WTC11 (cell line): Measurements from ENCODE around the gene MTMR10. TPM values are rescaled to one million over a fixed set of nuclear protein-coding genes. Genes with fewer than 3 reads are reported as not detected.

Experiments
- ATAC-seq: fragments of 200-7000 bp; cut with Tn5 transposase; 2 replicates; pipeline ENCODE4 v1.10.0; 2021; ENCODE audit warnings: mild to moderate bottlenecking, moderate library complexity
- CTCF ChIA-PET: fragments of 300-600 bp; sonication (Branson Sonifier 250); formaldehyde crosslinking; loops from one replicate; lab custom pipeline; 2021; ENCODE audit warnings: antibody characterized with exemption; lab: Charles Lee
- POLR2A ChIA-PET: fragments of 350-600 bp; sonication (Branson Sonifier 250); formaldehyde crosslinking; loops from one replicate; lab custom pipeline; 2021; ENCODE audit warnings: antibody characterized with exemption; lab: Charles Lee
- DNase-seq: peaks from one replicate; pipeline ENCODE4 v3.0.0; 2021; ENCODE audit warnings: low spot score
- H3K27ac Mint-ChIP-seq: 2 replicates; pipeline ENCODE4 v1.8.0; 2021; ENCODE audit warnings: mixed read lengths
- H3K27me3 Mint-ChIP-seq: 2 replicates; pipeline ENCODE4 v1.8.0; 2021; ENCODE audit warnings: low read depth, mild to moderate bottlenecking, moderate library complexity, mixed read lengths
- H3K36me3 Mint-ChIP-seq: 2 replicates; pipeline ENCODE4 v1.8.0; 2021; ENCODE audit warnings: mixed read lengths
- H3K4me1 Mint-ChIP-seq: 2 replicates; pipeline ENCODE4 v1.8.0; 2022; ENCODE audit warnings: mixed read lengths
- H3K4me3 Mint-ChIP-seq: 2 replicates; pipeline ENCODE4 v1.8.0; 2021; ENCODE audit warnings: mild to moderate bottlenecking, moderate library complexity, mixed read lengths
- H3K9me3 Mint-ChIP-seq: 2 replicates; pipeline ENCODE4 v1.8.0; 2021; ENCODE audit warnings: mixed read lengths
- ARID4B ChIP-seq: sonication (generic); formaldehyde crosslinking; IDR thresholded peaks from 2 replicates; pipeline ENCODE4 v1.8.0; 2023; ENCODE audit warnings: missing genetic modification reagents, mild to moderate bottlenecking, borderline replicate concordance
- ATF1 ChIP-seq: sonication (generic); formaldehyde crosslinking; IDR thresholded peaks from 2 replicates; pipeline ENCODE4 v1.8.1; 2023; ENCODE audit warnings: mild to moderate bottlenecking, moderate library complexity, missing genetic modification reagents
- ELF4 ChIP-seq: sonication (generic); formaldehyde crosslinking; IDR thresholded peaks from 2 replicates; pipeline ENCODE4 v1.8.1; 2022; ENCODE audit warnings: low read depth, mild to moderate bottlenecking, moderate library complexity, missing genetic modification reagents
- EMX1 ChIP-seq: fragments of 250-450 bp; sonication (Bioruptor Pico); IDR thresholded peaks from 2 replicates; pipeline ENCODE4 v1.8.0; 2021; ENCODE audit warnings: mild to moderate bottlenecking
- FOXP4 ChIP-seq: sonication (generic); formaldehyde crosslinking; IDR thresholded peaks from 2 replicates; pipeline ENCODE4 v1.8.0; 2022; ENCODE audit warnings: mild to moderate bottlenecking, missing genetic modification reagents
- MXD4 ChIP-seq: fragments of 250-450 bp; sonication (Bioruptor Pico); IDR thresholded peaks from 2 replicates; pipeline ENCODE4 v1.8.0; 2021; ENCODE audit warnings: mild to moderate bottlenecking, moderate library complexity, borderline replicate concordance
- MYBL2 ChIP-seq: sonication (generic); formaldehyde crosslinking; IDR thresholded peaks from 2 replicates; pipeline ENCODE4 v1.8.1; 2023; ENCODE audit warnings: mild to moderate bottlenecking, moderate library complexity, missing genetic modification reagents
- NFYB ChIP-seq: sonication (generic); formaldehyde crosslinking; conservative IDR thresholded peaks from 2 replicates; pipeline ENCODE4 v1.8.0; 2022; ENCODE audit warnings: low read depth, missing genetic modification reagents
- NR3C1 ChIP-seq: sonication (generic); formaldehyde crosslinking; conservative IDR thresholded peaks from 2 replicates; pipeline ENCODE4 v1.8.1; 2023; ENCODE audit warnings: low read depth, mild to moderate bottlenecking, missing genetic modification reagents
- STAT6 ChIP-seq: sonication (generic); formaldehyde crosslinking; conservative IDR thresholded peaks from 2 replicates; pipeline ENCODE4 v1.8.1; 2023; ENCODE audit warnings: mild to moderate bottlenecking, low read depth, missing genetic modification reagents, moderate library complexity
- TCF7 ChIP-seq: sonication (generic); formaldehyde crosslinking; IDR thresholded peaks from 2 replicates; pipeline ENCODE4 v1.8.0; 2022; ENCODE audit warnings: mild to moderate bottlenecking, low read depth, missing genetic modification reagents, moderate library complexity
- ZBTB21 ChIP-seq: sonication (generic); formaldehyde crosslinking; IDR thresholded peaks from 2 replicates; pipeline ENCODE4 v1.8.1; 2023; ENCODE audit warnings: mild to moderate bottlenecking, missing genetic modification reagents, borderline replicate concordance
- ZMAT4 ChIP-seq: fragments of 250-450 bp; sonication (Bioruptor Pico); IDR thresholded peaks from 2 replicates; pipeline ENCODE4 v1.9.0; 2021; ENCODE audit warnings: mild to moderate bottlenecking
- ZNF219 ChIP-seq: sonication (generic); formaldehyde crosslinking; IDR thresholded peaks from 2 replicates; pipeline ENCODE4 v1.8.0; 2023; ENCODE audit warnings: missing genetic modification reagents, mild to moderate bottlenecking, borderline replicate concordance
- ZNF263 ChIP-seq: sonication (generic); formaldehyde crosslinking; IDR thresholded peaks from 2 replicates; pipeline ENCODE4 v1.8.1; 2022; ENCODE audit warnings: low read depth, mild to moderate bottlenecking, moderate library complexity, missing genetic modification reagents
- ZNF281 ChIP-seq: sonication (generic); formaldehyde crosslinking; IDR thresholded peaks from 2 replicates; pipeline ENCODE4 v1.8.0; 2023; ENCODE audit warnings: mild to moderate bottlenecking, missing genetic modification reagents
- ZNF423 ChIP-seq: fragments of 250-450 bp; sonication (Bioruptor Pico); IDR thresholded peaks from 2 replicates; pipeline ENCODE4 v2.1.2; 2022; ENCODE audit warnings: mild to moderate bottlenecking, moderate library complexity
- ZNF512 ChIP-seq: sonication (generic); formaldehyde crosslinking; IDR thresholded peaks from 2 replicates; pipeline ENCODE4 v1.8.1; 2022; ENCODE audit warnings: missing genetic modification reagents, borderline replicate concordance
- ZNF532 ChIP-seq: fragments of 250-450 bp; sonication (Bioruptor Pico); IDR thresholded peaks from 2 replicates; pipeline ENCODE4 v1.9.0; 2021; ENCODE audit warnings: mild to moderate bottlenecking, borderline replicate concordance
- total RNA-seq: library from RNA; stranded (reverse); gene quantifications from 3 replicates; pipeline ENCODE4 v1.2.3, GENCODE V29; 2021

MTMR10 gene
- total RNA-seq, 1 experiment from 2014 or later, result 15.9 TPM

- no peak overlapping the region for H3K4me3 Mint-ChIP-seq
- no peaks in the 10 kb centered on the region for H3K27me3 Mint-ChIP-seq
- POLR2A ChIA-PET, result no interaction called here
- peaks cover 19% of the 10 kb centered on the region for H3K36me3 Mint-ChIP-seq
- CTCF ChIA-PET, result interaction anchor here (1.2 to 2.5 kb wide), 2 partner anchors 164 to 166 kb away, joined by 3 to 13 read pairs; no protein-coding TSS in a partner anchor
- H3K27ac Mint-ChIP-seq, result peak overlapping the region; percentile 54
- DNase-seq (no peak), ATAC-seq (no peak)
- H3K4me1 Mint-ChIP-seq, result peaks cover 12% of the 10 kb centered on the region
- H3K9me3 Mint-ChIP-seq, result no peaks in the 10 kb centered on the region
- TF ChIP-seq ZBTB21 (no peak), ZNF532 (CRISPR knock-in tag) (no peak), TCF7 (CRISPR knock-in tag) (no peak), ZNF281 (CRISPR knock-in tag) (no peak), ELF4 (CRISPR knock-in tag) (no peak), EMX1 (CRISPR knock-in tag) (no peak), ATF1 (CRISPR knock-in tag) (no peak), ZMAT4 (CRISPR knock-in tag) (no peak), STAT6 (no peak), MYBL2 (no peak), FOXP4 (CRISPR knock-in tag) (no peak), ZNF512 (CRISPR knock-in tag) (no peak), ZNF219 (CRISPR knock-in tag) (no peak), ZNF263 (CRISPR knock-in tag) (no peak), ARID4B (CRISPR knock-in tag) (no peak), NFYB (CRISPR knock-in tag) (no peak), ZNF423 (CRISPR knock-in tag) (no peak), NR3C1 (CRISPR knock-in tag) (no peak), MXD4 (CRISPR knock-in tag) (no peak)
Observed at GRCh38 chr15:30962659-30963058, 28.8 kb downstream of the MTMR10 start.
